Nephron (organoid): ENCODE data around the gene ABCC1.

Source experiments
- H3K27ac Mint-ChIP-seq, 3 experiments: 2 replicates each; pipeline ENCODE4 v1.8.0; 2020; ENCODE audit warnings: mixed read lengths in 3 of 3, mild to moderate bottlenecking in 2 of 3, moderate library complexity in 1 of 3
- H3K27me3 Mint-ChIP-seq: 2 replicates; pipeline ENCODE4 v1.8.0; 2021; ENCODE audit warnings: low read depth, mild to moderate bottlenecking, moderate library complexity, mixed read lengths
- H3K36me3 Mint-ChIP-seq: 2 replicates; pipeline ENCODE4 v1.8.0; 2020; ENCODE audit warnings: low read depth, mixed read lengths
- H3K4me1 Mint-ChIP-seq: 2 replicates; pipeline ENCODE4 v1.8.0; 2020; ENCODE audit warnings: mixed read lengths
- H3K4me3 Mint-ChIP-seq, 3 experiments: 2 replicates each; pipeline ENCODE4 v1.8.0; 2020; ENCODE audit warnings: mild to moderate bottlenecking in 3 of 3, mixed read lengths in 3 of 3, moderate library complexity in 2 of 3
- H3K9me3 Mint-ChIP-seq: 2 replicates; pipeline ENCODE4 v1.8.0; 2020; ENCODE audit warnings: mixed read lengths
- CTCF ChIP-seq, 3 experiments: fragments of 200-600 bp; sonication (generic); IDR thresholded peaks; one replicate each; pipeline ENCODE4 v1.5.0; 2021; ENCODE audit warnings: antibody characterized with exemption in 3 of 3; ENCODE audit not compliant: unreplicated experiment in 3 of 3

ABCC1 gene

GRCh38 chr16:16052916-16053315, 103.5 kb downstream of the ABCC1 start:
- Mint-ChIP-seq H3K4me3 (no peak overlapping the region), H3K27me3 (no peaks in the 10 kb centered on the region), H3K4me1 (no peaks in the 10 kb centered on the region), H3K9me3 (no peaks in the 10 kb centered on the region), H3K36me3 (peaks cover 58% of the 10 kb centered on the region), H3K27ac (no peak overlapping the region)
- TF ChIP-seq CTCF (IDR thresholded peaks at IDR 0.05; ENCODE audit: unreplicated experiment in 3 of 3): no peak

DNA sequence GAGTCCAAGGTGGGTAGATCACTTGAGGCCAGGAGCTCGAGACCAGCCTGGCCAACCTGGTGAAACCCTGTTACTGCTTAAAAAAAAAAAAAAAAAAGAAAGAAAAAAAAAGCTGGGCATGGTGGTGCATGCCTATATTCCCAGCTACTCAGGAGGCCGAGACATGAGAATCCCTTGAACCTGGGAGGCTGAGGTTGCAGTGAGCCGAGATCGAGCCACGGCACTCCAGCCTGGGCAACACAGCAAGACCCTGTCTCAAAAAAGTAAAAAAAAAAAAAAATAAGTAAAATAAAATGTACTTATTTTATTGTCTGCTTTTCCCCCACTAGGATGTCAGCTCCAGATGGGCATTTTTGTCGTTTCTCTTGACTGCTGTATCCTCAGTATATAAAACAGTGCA, 107.7 kb downstream of the ABCC1 start:
- TF ChIP-seq CTCF (IDR thresholded peaks at IDR 0.05; ENCODE audit: unreplicated experiment in 3 of 3): no peak
- H3K9me3 Mint-ChIP-seq: no peaks in the 10 kb centered on the region
- no peak overlapping the region for H3K27ac Mint-ChIP-seq

DNA sequence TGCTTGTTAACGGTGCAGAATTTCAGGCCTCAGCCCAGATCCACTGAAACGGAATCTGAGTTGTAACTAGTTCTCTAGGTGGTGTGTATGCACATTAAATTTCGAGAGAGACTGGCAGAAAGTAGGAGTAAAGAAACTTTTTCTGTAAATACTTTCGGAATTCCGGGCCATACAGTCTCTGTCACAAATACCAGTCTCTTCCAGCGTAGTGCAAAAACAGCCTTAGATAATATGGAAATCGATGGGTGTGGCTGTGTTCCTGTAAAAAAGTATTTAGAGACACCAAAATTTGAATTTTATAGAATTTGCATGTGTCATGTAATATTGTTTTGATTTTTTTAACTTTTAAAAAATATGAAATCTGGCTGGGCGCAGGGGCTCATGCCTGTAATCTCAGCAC, 109.7 kb downstream of the ABCC1 start:
- H3K27me3 Mint-ChIP-seq: no peaks in the 10 kb centered on the region
- no peak for TF ChIP-seq CTCF (IDR thresholded peaks at IDR 0.05; ENCODE audit: unreplicated experiment in 3 of 3)

More for the DNA sequence above, 107.7 kb downstream of the ABCC1 start:
- no peaks in the 10 kb centered on the region for H3K27me3 Mint-ChIP-seq
- H3K36me3 Mint-ChIP-seq: peaks cover 45% of the 10 kb centered on the region
- H3K4me3 Mint-ChIP-seq: no peak overlapping the region
- no peaks in the 10 kb centered on the region for H3K4me1 Mint-ChIP-seq

DNA sequence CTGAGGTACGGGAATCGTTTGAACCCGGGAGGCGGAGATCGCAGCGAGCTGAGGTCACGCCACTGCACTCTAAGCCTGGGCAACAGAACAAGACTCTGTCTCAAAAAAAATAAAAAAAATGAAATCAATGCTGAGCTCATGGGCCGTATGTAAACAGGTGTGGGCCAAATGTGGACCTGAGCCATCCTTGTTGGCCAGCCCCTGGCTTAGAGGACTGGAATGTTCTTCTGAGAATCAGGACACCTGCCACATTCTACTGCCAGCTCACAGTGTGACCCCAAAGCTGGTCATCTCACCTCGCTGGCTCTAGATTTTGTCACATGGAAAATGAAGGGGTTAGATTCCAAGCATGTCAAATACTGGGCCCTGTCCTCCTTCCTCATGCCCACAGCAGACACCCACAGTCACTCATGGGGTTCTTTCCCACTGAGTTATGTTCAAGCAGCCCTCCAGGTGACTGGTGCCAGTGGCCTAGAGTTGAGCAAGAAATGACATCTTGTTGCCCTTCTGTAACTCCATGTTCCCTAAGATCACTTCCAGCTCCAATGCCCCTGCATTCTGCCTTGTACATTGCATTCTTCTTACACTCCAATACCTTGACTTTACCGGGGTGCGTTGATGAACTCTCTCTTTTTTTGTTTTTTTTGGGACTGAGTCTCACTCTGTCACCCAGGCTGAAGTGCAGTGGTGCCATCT, 110.6 kb downstream of the ABCC1 start:
- Mint-ChIP-seq H3K36me3 (peaks cover 47% of the 10 kb centered on the region), H3K4me1 (no peaks in the 10 kb centered on the region), H3K9me3 (no peaks in the 10 kb centered on the region), H3K4me3 (no peak overlapping the region), H3K27ac (no peak overlapping the region), H3K27me3 (no peaks in the 10 kb centered on the region)
- no peak for TF ChIP-seq CTCF (IDR thresholded peaks at IDR 0.05; ENCODE audit: unreplicated experiment in 3 of 3)

More for the DNA sequence above, 109.7 kb downstream of the ABCC1 start:
- Mint-ChIP-seq H3K36me3 (peaks cover 43% of the 10 kb centered on the region), H3K4me3 (no peak overlapping the region), H3K9me3 (no peaks in the 10 kb centered on the region), H3K27ac (no peak overlapping the region), H3K4me1 (no peaks in the 10 kb centered on the region)

- no peaks in the 10 kb centered on the region for H3K9me3 Mint-ChIP-seq
- H3K4me1 Mint-ChIP-seq: peaks cover 1% of the 10 kb centered on the region
- peaks cover 42% of the 10 kb centered on the region for H3K36me3 Mint-ChIP-seq
- no peak overlapping the region for H3K27ac Mint-ChIP-seq
- H3K4me3 Mint-ChIP-seq: no peak overlapping the region
- no peak for TF ChIP-seq CTCF (IDR thresholded peaks at IDR 0.05; ENCODE audit: unreplicated experiment in 3 of 3)
- no peaks in the 10 kb centered on the region for H3K27me3 Mint-ChIP-seq
Measured at GRCh38 chr16:16062023-16062937, 112.9 kb downstream of the ABCC1 start.
